Measurements from ENCODE around the gene MLYCD.

The MLYCD gene

GRCh38 chr16:83971165-83972130 lies 72.5 kb downstream of the MLYCD start:
- no peak for DNase-seq (ENCODE audit: low spot score)

- no peak for DNase-seq (ENCODE audit: low spot score)
These were observed 73.5 kb downstream of the MLYCD start for GRCh38 chr16:83972256-83973008.

GRCh38 chr16:83973077-83973476 lies 74.2 kb downstream of the MLYCD start:
- no peak for DNase-seq (ENCODE audit: low spot score)

GRCh38 chr16:83973581-83974385 lies 74.9 kb downstream of the MLYCD start:
- DNase-seq (ENCODE audit: low spot score): no peak

- DNase-seq (ENCODE audit: low spot score): no peak
These were observed 75.6 kb downstream of the MLYCD start for GRCh38 chr16:83974475-83974874.

GRCh38 chr16:83975590-83976260 lies 76.8 kb downstream of the MLYCD start:
- no peak for DNase-seq (ENCODE audit: low spot score)

All from CD4-positive, alpha-beta T cell treated with Interleukin-2 at 100 ng/mL for 4 hours (primary cell).